Kidney epithelial cell (primary cell): ENCODE data around the gene ANKH. TPM values are rescaled to one million over a fixed set of nuclear protein-coding genes. Genes with fewer than 3 reads are reported as not detected.

Experiments used
- DNase-seq: peaks from one replicate; pipeline ENCODE4 v3.0.0-alpha.2; 2010; ENCODE audit warnings: low read depth
- H3K27me3 ChIP-seq: 2 replicates; pipeline ENCODE4 v1.6.0; 2011; ENCODE audit warnings: low read length; ENCODE audit not compliant: control insufficient read depth, insufficient read depth
- H3K36me3 ChIP-seq: 2 replicates; pipeline ENCODE4 v1.5.1; 2011; ENCODE audit warnings: low read length; ENCODE audit not compliant: control insufficient read depth, insufficient read depth
- H3K4me3 ChIP-seq: 2 replicates; pipeline ENCODE4 v1.5.1; 2011; ENCODE audit warnings: low read depth, mild to moderate bottlenecking, control low read depth, low read length
- CTCF ChIP-seq: IDR thresholded peaks from 2 replicates; pipeline ENCODE4 v1.5.1; 2011; ENCODE audit warnings: mild to moderate bottlenecking, moderate library complexity, low read length, control low read depth, inconsistent platforms; ENCODE audit not compliant: insufficient read depth, poor library complexity, severe bottlenecking
- total RNA-seq: library from RNA; depleted of rRNA; stranded (reverse); fragments of >200 nt; gene quantifications from 2 replicates; pipeline ENCODE4 v1.2.3, GENCODE V29; 2015

Gene ANKH
- total RNA-seq, 1 donor from 2014 or later: 15.8 TPM

- no peak for TF ChIP-seq CTCF
- Histone ChIP-seq H3K27me3 (peaks cover 3% of the 10 kb centered on the region), H3K36me3 (no peaks in the 10 kb centered on the region), H3K4me3 (no peak overlapping the region)
- DNase-seq: no peak
Measured at GRCh38 chr5:14869233-14869632, 2.3 kb downstream of the ANKH start.

- Histone ChIP-seq H3K27me3 (peaks cover 3% of the 10 kb centered on the region), H3K4me3 (no peak overlapping the region), H3K36me3 (no peaks in the 10 kb centered on the region)
- TF ChIP-seq CTCF: no peak
- DNase-seq: no peak
Measured at GRCh38 chr5:14868771-14869170, 2.8 kb downstream of the ANKH start.

GRCh38 chr5:14864181-14864812 lies 7.3 kb downstream of the ANKH start:
- no peaks in the 10 kb centered on the region for H3K27me3 ChIP-seq
- no peaks in the 10 kb centered on the region for H3K36me3 ChIP-seq
- DNase-seq: no peak
- TF ChIP-seq CTCF: no peak
- H3K4me3 ChIP-seq: no peak overlapping the region

- H3K36me3 ChIP-seq: no peaks in the 10 kb centered on the region
- H3K4me3 ChIP-seq: no peak overlapping the region
- TF ChIP-seq CTCF: no peak
- DNase-seq: no peak
- no peaks in the 10 kb centered on the region for H3K27me3 ChIP-seq
Measured at GRCh38 chr5:14863105-14863504, 8.5 kb downstream of the ANKH start.

GRCh38 chr5:14861123-14861765 lies 10.3 kb downstream of the ANKH start:
- no peak overlapping the region for H3K4me3 ChIP-seq
- TF ChIP-seq CTCF: no peak
- no peak for DNase-seq

GRCh38 chr5:14859980-14860379 lies 11.6 kb downstream of the ANKH start:
- Histone ChIP-seq H3K27me3 (no peaks in the 10 kb centered on the region), H3K36me3 (no peaks in the 10 kb centered on the region), H3K4me3 (no peak overlapping the region)
- TF ChIP-seq CTCF: no peak
- DNase-seq: no peak

More at GRCh38 chr5:14861123-14861765, 10.3 kb downstream of the ANKH start:
- Histone ChIP-seq H3K27me3 (no peaks in the 10 kb centered on the region), H3K36me3 (no peaks in the 10 kb centered on the region)
